HEK293T (cell line): ENCODE measurements around the gene STN1.

Source experiments
- CTCF ChIA-PET: fragments of 350-600 bp; formaldehyde crosslinking; extraction: SDS; loops from one replicate; lab custom pipeline; 2021; ENCODE audit warnings: antibody characterized with exemption, inconsistent platforms; lab: Yijun Ruan, JAX
- POLR2A ChIA-PET: fragments of 350-600 bp; formaldehyde crosslinking; extraction: SDS; loops from one replicate; lab custom pipeline; 2020; ENCODE audit warnings: antibody characterized with exemption, inconsistent platforms; lab: Yijun Ruan, JAX
- DNase-seq: peaks from one replicate; pipeline ENCODE4 v3.0.0; 2012; ENCODE audit warnings: mixed read lengths; ENCODE audit errors: extremely low spot score
- ARNT ChIP-seq: fragments of 450-650 bp; IDR thresholded peaks from 2 replicates; pipeline ENCODE4 v1.6.1; 2017; ENCODE audit warnings: mild to moderate bottlenecking
- BHLHE40 ChIP-seq: fragments of 450-650 bp; IDR thresholded peaks from 2 replicates; pipeline ENCODE4 v1.6.1; 2016; ENCODE audit warnings: mild to moderate bottlenecking, moderate library complexity, borderline replicate concordance
- CTBP1 ChIP-seq: fragments of 450-650 bp; IDR thresholded peaks from 2 replicates; pipeline ENCODE4 v1.6.1; 2016; ENCODE audit warnings: borderline replicate concordance
- ELF4 ChIP-seq: fragments of 450-650 bp; IDR thresholded peaks from 2 replicates; pipeline ENCODE4 v1.6.1; 2017; ENCODE audit warnings: antibody characterized with exemption
- FOXA1 ChIP-seq: fragments of 450-650 bp; IDR thresholded peaks from 2 replicates; pipeline ENCODE4 v1.6.1; 2016; ENCODE audit warnings: mild to moderate bottlenecking
- FOXK2 ChIP-seq: fragments of 450-650 bp; IDR thresholded peaks from 2 replicates; pipeline ENCODE4 v1.6.1; 2016; ENCODE audit warnings: mild to moderate bottlenecking
- FOXM1 ChIP-seq: fragments of 450-650 bp; IDR thresholded peaks from 2 replicates; pipeline ENCODE4 v1.6.1; 2017; ENCODE audit warnings: mild to moderate bottlenecking, borderline replicate concordance
- HDGF ChIP-seq: fragments of 450-650 bp; IDR thresholded peaks from 2 replicates; pipeline ENCODE4 v1.6.1; 2017; ENCODE audit warnings: antibody characterized with exemption, borderline replicate concordance
- L3MBTL2 ChIP-seq: fragments of 450-650 bp; conservative IDR thresholded peaks from 2 replicates; pipeline ENCODE4 v1.6.1; 2016; ENCODE audit warnings: mild to moderate bottlenecking
- LEF1 ChIP-seq: fragments of 450-650 bp; IDR thresholded peaks from 2 replicates; pipeline ENCODE4 v1.6.1; 2017; ENCODE audit warnings: mild to moderate bottlenecking, borderline replicate concordance
- NFRKB ChIP-seq: fragments of 450-650 bp; IDR thresholded peaks from 2 replicates; pipeline ENCODE4 v1.6.1; 2016; ENCODE audit warnings: mild to moderate bottlenecking, moderate library complexity
- PKNOX1 ChIP-seq: fragments of 450-650 bp; IDR thresholded peaks from 2 replicates; pipeline ENCODE4 v1.6.1; 2016
- SP1 ChIP-seq: fragments of 450-650 bp; IDR thresholded peaks from 2 replicates; pipeline ENCODE4 v1.6.1; 2017
- SUZ12 ChIP-seq: fragments of 450-650 bp; IDR thresholded peaks from 2 replicates; pipeline ENCODE4 v1.6.1; 2016; ENCODE audit warnings: mild to moderate bottlenecking
- TARDBP ChIP-seq: fragments of 450-650 bp; IDR thresholded peaks from 2 replicates; pipeline ENCODE4 v1.6.1; 2016
- ZNF384 ChIP-seq: fragments of 450-650 bp; IDR thresholded peaks from 2 replicates; pipeline ENCODE4 v1.6.1; 2016

STN1 gene

GRCh38 chr10:103954543-103954942 is 36.6 kb upstream of the STN1 start:
- ChIA-PET POLR2A (no interaction called here), CTCF (no interaction called here)
- no peak for TF ChIP-seq CTBP1
- TF ChIP-seq SP1, result no peak
- TF ChIP-seq L3MBTL2, result no peak
- no peak for TF ChIP-seq SUZ12
- TF ChIP-seq ZNF384, result no peak
- no peak for TF ChIP-seq FOXK2
- no peak for DNase-seq

- CTCF ChIA-PET, result no interaction called here
- DNase-seq, result no peak
- POLR2A ChIA-PET, result no interaction called here
Measured at GRCh38 chr10:103951942-103952341, 34.0 kb upstream of the STN1 start.

GRCh38 chr10:103951183-103951582 is 33.2 kb upstream of the STN1 start:
- DNase-seq, result no peak
- TF ChIP-seq L3MBTL2, result no peak
- TF ChIP-seq ZNF384, result no peak
- no peak for TF ChIP-seq HDGF
- no peak for TF ChIP-seq FOXK2
- no peak for TF ChIP-seq SUZ12
- TF ChIP-seq FOXM1, result no peak
- TF ChIP-seq SP1, result no peak
- CTCF ChIA-PET, result no interaction called here
- POLR2A ChIA-PET, result no interaction called here

More at GRCh38 chr10:103951942-103952341, 34.0 kb upstream of the STN1 start:
- TF ChIP-seq SP1 (no peak), TARDBP (no peak), CTBP1 (no peak), L3MBTL2 (no peak), NFRKB (no peak), FOXK2 (no peak), SUZ12 (no peak), ZNF384 (no peak), PKNOX1 (no peak), FOXM1 (no peak), ARNT (no peak), FOXA1 (no peak)

- ChIA-PET CTCF (interaction anchor here (0.6 kb wide), 1 partner anchor 1056 kb away, joined by 7 read pairs; no protein-coding TSS in a partner anchor), POLR2A (no interaction called here)
- TF ChIP-seq ZNF384 (no peak), NFRKB (no peak), L3MBTL2 (no peak), TARDBP (no peak)
- no peak for DNase-seq
Measured at GRCh38 chr10:103949728-103950127, 31.7 kb upstream of the STN1 start.

GRCh38 chr10:103947799-103948516 is 30.0 kb upstream of the STN1 start:
- ChIA-PET POLR2A (no interaction called here), CTCF (no interaction called here)
- TF ChIP-seq BHLHE40, result no peak
- no peak for TF ChIP-seq TARDBP
- TF ChIP-seq FOXK2, result no peak
- TF ChIP-seq SUZ12, result no peak
- no peak for TF ChIP-seq FOXM1
- no peak for TF ChIP-seq PKNOX1
- no peak for TF ChIP-seq ELF4
- no peak for TF ChIP-seq HDGF
- no peak for TF ChIP-seq L3MBTL2
- DNase-seq, result no peak

- POLR2A ChIA-PET, result no interaction called here
- TF ChIP-seq FOXM1 (no peak), HDGF (no peak), PKNOX1 (no peak), FOXK2 (no peak), FOXA1 (no peak)
- DNase-seq, result no peak
- CTCF ChIA-PET, result no interaction called here
Measured at GRCh38 chr10:103942866-103943265, 24.9 kb upstream of the STN1 start.

- ChIA-PET CTCF (no interaction called here), POLR2A (no interaction called here)
- no peak for DNase-seq
- TF ChIP-seq NFRKB (no peak), TARDBP (no peak), ELF4 (no peak), SP1 (no peak), BHLHE40 (no peak), L3MBTL2 (no peak), FOXA1 (no peak), HDGF (no peak), SUZ12 (no peak), ARNT (no peak), FOXM1 (no peak), PKNOX1 (no peak), ZNF384 (no peak), LEF1 (no peak), CTBP1 (no peak), FOXK2 (no peak)
Measured at GRCh38 chr10:103941801-103942200, 23.8 kb upstream of the STN1 start.
